Superior temporal gyrus (tissue), 1 donor: ENCODE results near the gene FERMT2.
"Not testable (repeated sequence)": the region's sequence is repeated elsewhere in the genome, so short reads cannot be mapped to it uniquely, and the experiment has no call there.

Experiments
- DNase-seq: peaks from one replicate; pipeline ENCODE4 v3.0.0-alpha.2; 2016; ENCODE audit errors: extremely low spot score

The FERMT2 gene

GRCh38 chr14:52948039-52948438, 2.8 kb downstream of the FERMT2 start:
- no peak for DNase-seq

- no peak for DNase-seq
These were observed 6.6 kb downstream of the FERMT2 start for GRCh38 chr14:52944254-52944653.

- DNase-seq = no peak
These were observed 11.4 kb downstream of the FERMT2 start for GRCh38 chr14:52939427-52939826.

- no peak for DNase-seq
These were observed 13.0 kb downstream of the FERMT2 start for GRCh38 chr14:52937869-52938268.

GRCh38 chr14:52937306-52937705, 13.5 kb downstream of the FERMT2 start:
- DNase-seq = no peak

- DNase-seq = no peak
These were observed 14.4 kb downstream of the FERMT2 start for GRCh38 chr14:52936437-52936836.

- DNase-seq = no peak
These were observed 15.0 kb downstream of the FERMT2 start for GRCh38 chr14:52935833-52936232.

GRCh38 chr14:52934762-52935161, 16.1 kb downstream of the FERMT2 start:
- no peak for DNase-seq

GRCh38 chr14:52929192-52929807, 21.6 kb downstream of the FERMT2 start:
- no peak for DNase-seq

GRCh38 chr14:52926953-52927352, 23.9 kb downstream of the FERMT2 start:
- DNase-seq = no peak

GRCh38 chr14:52923902-52924575, 26.8 kb downstream of the FERMT2 start:
- no peak for DNase-seq

- no peak for DNase-seq
These were observed 28.2 kb downstream of the FERMT2 start for GRCh38 chr14:52922656-52923055.

- DNase-seq = no peak
These were observed 28.8 kb downstream of the FERMT2 start for GRCh38 chr14:52922059-52922458.

- not testable (repeated sequence) for DNase-seq
These were observed 30.4 kb downstream of the FERMT2 start for GRCh38 chr14:52920411-52920810.

- no peak for DNase-seq
These were observed 30.9 kb downstream of the FERMT2 start for GRCh38 chr14:52919971-52920370.

- DNase-seq = peak; percentile 42
These were observed 32.4 kb downstream of the FERMT2 start for GRCh38 chr14:52918486-52918885.

- no peak for DNase-seq
These were observed 33.1 kb downstream of the FERMT2 start for GRCh38 chr14:52917735-52918134.

- no peak for DNase-seq
These were observed 36.6 kb downstream of the FERMT2 start for GRCh38 chr14:52914295-52914694.

- no peak for DNase-seq
These were observed 37.6 kb downstream of the FERMT2 start for GRCh38 chr14:52913271-52913670.

GRCh38 chr14:52911904-52912303, 38.9 kb downstream of the FERMT2 start:
- DNase-seq = no peak

- DNase-seq = no peak
These were observed 40.3 kb downstream of the FERMT2 start for GRCh38 chr14:52910572-52910971.

GRCh38 chr14:52907949-52908348, 42.9 kb downstream of the FERMT2 start:
- no peak for DNase-seq

GRCh38 chr14:52906141-52906601, 44.7 kb downstream of the FERMT2 start:
- no peak for DNase-seq
